HG03432 (cell line): Measurements from ENCODE around the gene ADAMTS6.
"Not testable (repeated sequence)": the region's sequence is repeated elsewhere in the genome, so short reads cannot be mapped to it uniquely, and the experiment has no call there.

Source experiments
- ATAC-seq: cut with Tn5 transposase; IDR thresholded peaks from one replicate; pipeline ENCODE4 v1.9.1; 2021; ENCODE audit warnings: mild to moderate bottlenecking, moderate library complexity; ENCODE audit not compliant: unreplicated experiment

Gene ADAMTS6, protein sequence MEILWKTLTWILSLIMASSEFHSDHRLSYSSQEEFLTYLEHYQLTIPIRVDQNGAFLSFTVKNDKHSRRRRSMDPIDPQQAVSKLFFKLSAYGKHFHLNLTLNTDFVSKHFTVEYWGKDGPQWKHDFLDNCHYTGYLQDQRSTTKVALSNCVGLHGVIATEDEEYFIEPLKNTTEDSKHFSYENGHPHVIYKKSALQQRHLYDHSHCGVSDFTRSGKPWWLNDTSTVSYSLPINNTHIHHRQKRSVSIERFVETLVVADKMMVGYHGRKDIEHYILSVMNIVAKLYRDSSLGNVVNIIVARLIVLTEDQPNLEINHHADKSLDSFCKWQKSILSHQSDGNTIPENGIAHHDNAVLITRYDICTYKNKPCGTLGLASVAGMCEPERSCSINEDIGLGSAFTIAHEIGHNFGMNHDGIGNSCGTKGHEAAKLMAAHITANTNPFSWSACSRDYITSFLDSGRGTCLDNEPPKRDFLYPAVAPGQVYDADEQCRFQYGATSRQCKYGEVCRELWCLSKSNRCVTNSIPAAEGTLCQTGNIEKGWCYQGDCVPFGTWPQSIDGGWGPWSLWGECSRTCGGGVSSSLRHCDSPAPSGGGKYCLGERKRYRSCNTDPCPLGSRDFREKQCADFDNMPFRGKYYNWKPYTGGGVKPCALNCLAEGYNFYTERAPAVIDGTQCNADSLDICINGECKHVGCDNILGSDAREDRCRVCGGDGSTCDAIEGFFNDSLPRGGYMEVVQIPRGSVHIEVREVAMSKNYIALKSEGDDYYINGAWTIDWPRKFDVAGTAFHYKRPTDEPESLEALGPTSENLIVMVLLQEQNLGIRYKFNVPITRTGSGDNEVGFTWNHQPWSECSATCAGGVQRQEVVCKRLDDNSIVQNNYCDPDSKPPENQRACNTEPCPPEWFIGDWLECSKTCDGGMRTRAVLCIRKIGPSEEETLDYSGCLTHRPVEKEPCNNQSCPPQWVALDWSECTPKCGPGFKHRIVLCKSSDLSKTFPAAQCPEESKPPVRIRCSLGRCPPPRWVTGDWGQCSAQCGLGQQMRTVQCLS (N-terminal part only)

DNA sequence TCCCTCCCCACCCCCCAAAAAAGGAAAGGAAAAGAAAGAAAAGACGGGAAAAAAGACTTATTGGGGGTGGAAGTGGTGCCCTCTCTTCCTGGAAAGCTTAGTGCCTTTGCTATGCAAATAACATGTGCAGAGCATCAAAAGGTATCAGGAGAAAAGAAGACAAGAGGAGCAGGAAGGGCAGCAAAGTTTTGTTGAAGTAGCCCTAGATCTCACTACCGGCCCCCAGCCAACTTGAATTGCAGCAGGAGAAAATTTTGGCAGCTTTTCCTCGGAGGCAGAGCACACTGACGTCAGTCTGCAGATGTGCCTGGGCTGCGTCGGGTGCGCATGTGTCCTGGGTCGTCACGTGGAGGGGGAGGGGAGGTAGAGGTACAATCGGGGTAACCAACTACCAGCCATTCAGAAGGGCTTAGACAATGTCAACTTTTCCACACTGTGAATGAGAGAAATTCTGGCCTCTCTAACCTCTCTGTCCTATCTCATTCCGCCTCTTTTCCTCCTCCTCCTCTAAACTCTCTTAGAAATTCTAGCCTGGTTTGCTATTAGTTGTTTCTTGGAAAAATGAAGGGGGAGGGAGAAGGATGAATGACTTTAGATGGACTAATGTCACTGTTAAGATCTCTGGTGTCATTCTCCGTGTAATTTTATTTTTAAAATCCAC, at the start of gene ADAMTS6:
Gene ADAMTS6 (minus strand): TSS at position 286 of the 661 bp plus-strand sequence. CDS start 8,247 bp downstream, outside the sequence.
- ATAC-seq, result peak; percentile 80

GRCh38 chr5:65530904-65531303, 49.2 kb upstream of the ADAMTS6 start:
- no peak for ATAC-seq

- ATAC-seq, result no peak
Observed at GRCh38 chr5:65525726-65526125, 44.0 kb upstream of the ADAMTS6 start.

DNA sequence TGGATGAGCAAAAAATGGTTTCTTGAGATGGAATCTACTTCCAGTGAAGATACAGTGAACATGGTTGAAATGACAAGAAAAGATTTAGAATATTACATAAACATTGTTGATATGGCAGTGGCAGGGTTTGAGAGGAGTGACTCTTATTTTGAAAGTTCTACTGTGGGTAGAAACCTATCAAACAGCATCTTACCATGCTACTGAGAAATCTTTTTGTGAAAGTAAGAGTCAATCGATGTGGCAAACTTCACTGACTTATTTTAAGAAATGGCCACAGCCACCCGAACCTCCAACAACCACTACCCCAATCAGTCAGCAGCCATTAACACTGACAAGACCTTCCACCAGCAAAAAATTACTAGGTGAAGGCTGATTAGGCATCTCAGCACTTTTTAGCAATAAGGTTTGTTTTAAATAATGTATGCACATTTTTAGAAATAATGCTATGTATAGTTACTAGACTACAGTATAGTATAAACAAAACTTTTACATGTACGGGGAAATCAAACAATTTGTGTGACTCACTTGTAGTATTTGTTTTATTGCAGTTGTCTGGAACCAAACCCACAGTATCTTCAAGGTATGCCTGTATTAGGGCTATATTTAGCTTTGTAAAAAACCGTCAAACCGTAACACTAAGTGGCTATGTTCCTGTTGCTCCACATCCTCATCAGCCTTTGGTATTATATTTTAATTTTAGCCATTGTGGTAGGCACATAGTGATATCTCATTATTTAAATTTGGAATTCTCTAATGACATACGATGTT, 30.6 kb upstream of the ADAMTS6 start:
- ATAC-seq, result no peak

DNA sequence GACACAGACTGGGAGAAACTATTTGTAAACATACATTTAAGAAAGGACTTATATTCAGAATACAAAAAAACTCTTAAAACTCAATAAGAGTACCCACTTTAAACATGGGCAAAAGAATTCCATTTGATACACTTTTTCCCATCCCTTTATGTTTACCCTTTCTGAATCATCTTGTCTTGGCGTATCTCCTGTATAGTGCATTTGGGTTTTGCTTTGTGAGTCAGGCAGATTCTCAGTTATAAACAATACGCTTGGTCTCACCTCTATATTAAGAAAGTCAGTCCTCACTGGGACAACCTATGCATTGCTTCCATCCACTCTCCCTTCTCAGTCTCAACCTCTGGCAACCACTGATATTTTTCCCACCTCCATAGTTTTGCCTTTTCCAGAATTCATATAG, 27.3 kb upstream of the ADAMTS6 start:
- ATAC-seq, result no peak

- ATAC-seq, result no peak
Observed at GRCh38 chr5:65506961-65507360, 25.2 kb upstream of the ADAMTS6 start.

DNA sequence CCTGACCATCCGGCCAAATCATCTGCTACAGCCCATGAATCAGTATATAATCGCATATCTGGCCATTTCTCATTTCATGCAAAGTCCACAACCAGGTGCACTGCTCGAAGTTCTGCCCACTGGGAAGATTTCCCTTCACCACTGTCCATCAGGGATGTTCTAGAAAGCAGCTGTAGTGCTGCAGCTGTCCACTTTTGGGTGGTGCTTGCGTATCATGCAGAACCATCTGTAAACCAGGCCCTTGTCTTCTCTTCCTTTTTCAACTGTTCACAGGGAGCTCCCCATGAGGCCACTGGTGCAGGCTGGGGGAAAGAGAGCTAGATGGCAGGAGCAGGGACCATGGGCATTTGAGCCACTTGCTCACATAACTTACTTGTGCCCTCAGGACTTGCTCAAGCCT, 7.4 kb upstream of the ADAMTS6 start:
- ATAC-seq, result no peak

GRCh38 chr5:65488038-65488687, 6.4 kb upstream of the ADAMTS6 start:
- ATAC-seq, result not testable (repeated sequence)

- not testable (repeated sequence) for ATAC-seq
Observed at GRCh38 chr5:65486803-65487202, 5.1 kb upstream of the ADAMTS6 start.

GRCh38 chr5:65485405-65485804, 3.7 kb upstream of the ADAMTS6 start:
- ATAC-seq, result no peak

- ATAC-seq, result peak; percentile 43
Observed at GRCh38 chr5:65483546-65484346, 2.0 kb upstream of the ADAMTS6 start.

DNA sequence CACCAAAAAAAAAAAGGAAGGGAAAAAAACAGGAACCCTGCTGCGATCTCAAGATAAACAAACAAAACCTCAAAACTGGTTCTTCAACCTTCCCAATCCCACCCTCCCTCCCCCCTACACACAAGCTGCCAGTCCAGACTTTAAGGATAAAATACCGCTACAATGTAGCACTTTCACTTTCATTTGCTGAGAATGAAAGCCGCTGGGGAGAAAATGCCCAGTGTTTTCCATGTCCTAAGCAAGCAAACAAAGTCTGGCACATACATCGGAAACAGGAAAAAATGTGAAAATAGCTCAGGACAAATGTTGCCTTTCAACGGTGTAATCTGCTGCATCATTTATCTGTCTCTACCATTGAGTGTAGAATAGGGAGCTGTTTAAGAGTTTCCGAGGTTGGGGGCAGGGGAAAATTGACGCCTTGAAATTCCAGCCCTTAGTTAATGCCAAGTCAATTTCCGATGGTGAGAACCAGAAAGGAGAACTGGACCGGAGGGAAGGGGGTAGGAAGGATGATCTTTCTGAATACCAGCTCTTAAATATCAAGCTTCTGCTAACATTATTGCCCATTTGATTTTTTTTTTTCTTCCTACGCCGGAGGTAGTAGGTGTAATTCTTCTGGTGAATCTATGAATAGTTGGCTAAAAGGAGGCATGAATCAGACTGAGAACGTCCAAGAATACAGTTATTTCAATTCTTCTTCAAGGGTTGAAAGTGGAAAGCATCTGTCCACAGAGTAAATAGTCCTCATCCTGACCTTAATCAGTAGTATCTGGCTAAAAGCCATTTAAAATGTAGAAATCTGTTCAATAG, 1.2 kb upstream of the ADAMTS6 start:
- no peak for ATAC-seq

DNA sequence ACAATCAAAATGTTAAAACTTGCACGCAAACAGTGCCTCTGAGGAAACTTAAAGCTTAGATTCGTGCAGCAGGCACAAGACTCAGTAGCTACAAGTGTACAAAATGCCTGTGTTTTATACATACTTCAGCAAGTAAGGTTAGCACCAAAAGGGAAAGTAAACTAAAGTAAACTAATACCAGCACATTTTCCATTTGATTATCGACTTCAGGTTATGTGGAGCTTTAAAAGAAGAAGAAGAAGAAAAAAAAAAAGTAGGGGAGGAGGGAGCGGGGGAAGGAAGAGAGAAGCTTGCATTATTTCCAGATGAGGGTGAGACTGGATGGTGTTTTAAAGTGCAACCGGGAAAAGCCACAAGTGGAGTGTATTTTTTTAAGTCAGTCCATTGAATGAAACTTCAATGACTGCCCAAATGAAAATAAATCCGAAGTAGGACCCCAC, 596 bp upstream of the ADAMTS6 start:
- ATAC-seq, result peak; percentile 5

GRCh38 chr5:65481171-65481581, 544 bp downstream of the ADAMTS6 start:
- ATAC-seq, result peak; percentile 16

GRCh38 chr5:65480306-65480865, 1.3 kb downstream of the ADAMTS6 start:
- ATAC-seq, result peak; percentile 35

DNA sequence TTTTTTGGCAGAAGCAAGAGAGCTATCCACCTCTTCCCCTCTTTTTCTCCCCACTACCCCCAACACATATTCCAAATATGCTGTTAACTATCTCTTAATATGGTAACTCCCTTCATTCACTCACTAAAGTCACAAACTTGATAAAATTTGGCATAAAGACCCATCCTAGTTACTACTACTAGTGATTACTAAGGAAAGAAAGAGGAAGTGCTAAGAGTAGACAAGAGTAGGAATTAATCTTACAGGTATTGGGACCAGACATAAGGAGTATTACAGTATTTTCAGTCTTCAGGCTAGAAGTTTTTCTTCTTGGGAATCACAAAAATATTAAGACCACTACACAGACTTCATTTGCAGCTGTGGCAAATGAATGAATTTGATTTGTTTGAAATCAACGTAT, 2.2 kb downstream of the ADAMTS6 start:
- ATAC-seq, result no peak

- ATAC-seq, result no peak
Observed at GRCh38 chr5:65478336-65478735, 3.4 kb downstream of the ADAMTS6 start.

DNA sequence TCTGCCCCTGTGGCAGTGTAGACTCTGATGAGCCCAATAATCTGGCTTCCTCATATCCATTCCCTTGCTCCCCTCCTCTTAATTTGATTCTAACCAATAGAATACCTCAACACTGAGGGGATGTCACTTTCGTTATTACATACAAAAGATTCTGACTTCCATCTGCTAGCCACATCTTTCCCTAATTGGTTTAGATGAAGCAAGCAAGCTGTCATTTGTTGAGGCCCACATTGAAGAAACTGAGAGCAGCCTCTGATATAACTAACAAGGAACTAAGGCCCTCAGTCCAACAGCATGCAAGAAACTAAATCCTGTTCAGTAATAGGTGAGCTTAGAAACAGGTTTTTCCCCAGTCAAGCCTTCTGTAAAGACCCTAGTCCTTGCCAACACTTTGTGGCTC, 5.8 kb downstream of the ADAMTS6 start:
- no peak for ATAC-seq
